HUES64 (cell line): ENCODE measurements around the gene DHFR.

Experiments
- H3K27ac ChIP-seq: 2 replicates; pipeline ENCODE4 v1.7.0; 2013; ENCODE audit warnings: low read depth, low read length, inconsistent platforms
- H3K27me3 ChIP-seq: 2 replicates; pipeline ENCODE4 v1.6.1; 2013; ENCODE audit warnings: mild to moderate bottlenecking, low read length; ENCODE audit not compliant: insufficient read depth
- H3K36me3 ChIP-seq: 2 replicates; pipeline ENCODE4 v1.6.1; 2013; ENCODE audit warnings: mild to moderate bottlenecking, low read length; ENCODE audit not compliant: insufficient read depth
- H3K4me1 ChIP-seq: 2 replicates; pipeline ENCODE4 v1.6.1; 2013; ENCODE audit warnings: mild to moderate bottlenecking, low read length, moderate library complexity; ENCODE audit not compliant: insufficient read depth
- H3K4me3 ChIP-seq: 2 replicates; pipeline ENCODE4 v1.5.1; 2013; ENCODE audit warnings: mild to moderate bottlenecking, low read length, moderate library complexity
- H3K9ac ChIP-seq: 2 replicates; pipeline ENCODE4 v1.6.1; 2013; ENCODE audit warnings: mild to moderate bottlenecking, low read depth, low read length
- H3K9me3 ChIP-seq: 2 replicates; pipeline ENCODE4 v1.6.1; 2013; ENCODE audit warnings: low read depth, low read length; ENCODE audit not compliant: insufficient read depth
- WGBS: fragments of 150-250, 120-280 bp; methylation state at CpG from one replicate; pipeline ENCODE4 v1.1.7; 2013; ENCODE audit warnings: missing lambda C conversion rate; 5-methylcytosine and 5-hydroxymethylcytosine counted together

The DHFR gene

GRCh38 chr5:80622756-80623155, 32.0 kb downstream of the DHFR start:
- Histone ChIP-seq H3K36me3 (no peaks in the 10 kb centered on the region), H3K9ac (no peak overlapping the region), H3K4me1 (no peaks in the 10 kb centered on the region), H3K4me3 (no peak overlapping the region), H3K9me3 (no peaks in the 10 kb centered on the region), H3K27ac (no peak overlapping the region), H3K27me3 (no peaks in the 10 kb centered on the region)
- 97% methylated on average over 2 of the region's 2 CpGs for WGBS

GRCh38 chr5:80620211-80620610, 34.6 kb downstream of the DHFR start:
- Histone ChIP-seq H3K4me3 (no peak overlapping the region), H3K27ac (no peak overlapping the region), H3K36me3 (no peaks in the 10 kb centered on the region), H3K9ac (no peak overlapping the region), H3K27me3 (no peaks in the 10 kb centered on the region), H3K4me1 (no peaks in the 10 kb centered on the region), H3K9me3 (no peaks in the 10 kb centered on the region)
- 80% methylated on average over 4 of the region's 4 CpGs for WGBS

GRCh38 chr5:80619086-80619485, 35.7 kb downstream of the DHFR start:
- no peaks in the 10 kb centered on the region for H3K4me1 ChIP-seq
- H3K9me3 ChIP-seq = no peaks in the 10 kb centered on the region
- WGBS = 96% methylated on average over 1 of the region's 1 CpG
- no peaks in the 10 kb centered on the region for H3K27me3 ChIP-seq
- no peak overlapping the region for H3K9ac ChIP-seq
- H3K4me3 ChIP-seq = no peak overlapping the region
- H3K36me3 ChIP-seq = no peaks in the 10 kb centered on the region
- H3K27ac ChIP-seq = no peak overlapping the region

- Histone ChIP-seq H3K9me3 (no peaks in the 10 kb centered on the region), H3K36me3 (no peaks in the 10 kb centered on the region), H3K27me3 (no peaks in the 10 kb centered on the region), H3K4me1 (no peaks in the 10 kb centered on the region), H3K27ac (no peak overlapping the region), H3K4me3 (no peak overlapping the region), H3K9ac (no peak overlapping the region)
- WGBS = 83% methylated on average over 3 of the region's 4 CpGs
These were observed 36.3 kb downstream of the DHFR start for GRCh38 chr5:80618438-80618837.

GRCh38 chr5:80615266-80615914, 39.4 kb downstream of the DHFR start:
- Histone ChIP-seq H3K36me3 (no peaks in the 10 kb centered on the region), H3K9me3 (0 out of 2 replicates have a peak, but pooled peaks cover 5% of the 10 kb centered on the region), H3K9ac (no peak overlapping the region), H3K27me3 (no peaks in the 10 kb centered on the region), H3K27ac (no peak overlapping the region), H3K4me3 (no peak overlapping the region), H3K4me1 (no peaks in the 10 kb centered on the region)
- WGBS = 87% methylated on average over 17 of the region's 17 CpGs

- H3K9ac ChIP-seq = no peak overlapping the region
- H3K4me1 ChIP-seq = no peaks in the 10 kb centered on the region
- H3K4me3 ChIP-seq = no peak overlapping the region
- 0 out of 2 replicates have a peak, but pooled peaks cover 5% of the 10 kb centered on the region for H3K9me3 ChIP-seq
- no peaks in the 10 kb centered on the region for H3K36me3 ChIP-seq
- no peak overlapping the region for H3K27ac ChIP-seq
- 67% methylated on average over 1 of the region's 1 CpG for WGBS
- H3K27me3 ChIP-seq = no peaks in the 10 kb centered on the region
These were observed 45.1 kb downstream of the DHFR start for GRCh38 chr5:80609692-80610091.

GRCh38 chr5:80608731-80609130, 46.1 kb downstream of the DHFR start:
- Histone ChIP-seq H3K27ac (no peak overlapping the region), H3K4me1 (no peaks in the 10 kb centered on the region), H3K9ac (no peak overlapping the region), H3K27me3 (no peaks in the 10 kb centered on the region), H3K4me3 (no peak overlapping the region), H3K36me3 (no peaks in the 10 kb centered on the region), H3K9me3 (0 out of 2 replicates have a peak, but pooled peaks cover 5% of the 10 kb centered on the region)
- 96% methylated on average over 1 of the region's 1 CpG for WGBS

- H3K36me3 ChIP-seq = no peaks in the 10 kb centered on the region
- no peak overlapping the region for H3K27ac ChIP-seq
- no peak overlapping the region for H3K9ac ChIP-seq
- H3K9me3 ChIP-seq = 0 out of 2 replicates have a peak, but pooled peaks cover 5% of the 10 kb centered on the region
- no peak overlapping the region for H3K4me3 ChIP-seq
- no peaks in the 10 kb centered on the region for H3K4me1 ChIP-seq
- H3K27me3 ChIP-seq = no peaks in the 10 kb centered on the region
These were observed 47.0 kb downstream of the DHFR start for GRCh38 chr5:80607832-80608231.

GRCh38 chr5:80607343-80607742, 47.4 kb downstream of the DHFR start:
- Histone ChIP-seq H3K4me1 (no peaks in the 10 kb centered on the region), H3K27ac (no peak overlapping the region), H3K9me3 (0 out of 2 replicates have a peak, but pooled peaks cover 5% of the 10 kb centered on the region), H3K36me3 (no peaks in the 10 kb centered on the region), H3K9ac (no peak overlapping the region), H3K27me3 (no peaks in the 10 kb centered on the region), H3K4me3 (no peak overlapping the region)

- H3K4me1 ChIP-seq = no peaks in the 10 kb centered on the region
- no peaks in the 10 kb centered on the region for H3K9me3 ChIP-seq
- no peak overlapping the region for H3K4me3 ChIP-seq
- no peaks in the 10 kb centered on the region for H3K27me3 ChIP-seq
- 100% methylated on average over 2 of the region's 2 CpGs for WGBS
- H3K36me3 ChIP-seq = no peaks in the 10 kb centered on the region
- H3K9ac ChIP-seq = no peak overlapping the region
- H3K27ac ChIP-seq = no peak overlapping the region
These were observed 53.7 kb downstream of the DHFR start for GRCh38 chr5:80600943-80601693.

GRCh38 chr5:80597500-80597899, 57.3 kb downstream of the DHFR start:
- Histone ChIP-seq H3K4me1 (no peaks in the 10 kb centered on the region), H3K9me3 (no peaks in the 10 kb centered on the region), H3K4me3 (no peak overlapping the region), H3K36me3 (no peaks in the 10 kb centered on the region), H3K27me3 (no peaks in the 10 kb centered on the region), H3K9ac (no peak overlapping the region), H3K27ac (no peak overlapping the region)
- WGBS = 78% methylated on average over 7 of the region's 7 CpGs
